ENCODE results near the gene GPR158.

The GPR158 gene

DNA sequence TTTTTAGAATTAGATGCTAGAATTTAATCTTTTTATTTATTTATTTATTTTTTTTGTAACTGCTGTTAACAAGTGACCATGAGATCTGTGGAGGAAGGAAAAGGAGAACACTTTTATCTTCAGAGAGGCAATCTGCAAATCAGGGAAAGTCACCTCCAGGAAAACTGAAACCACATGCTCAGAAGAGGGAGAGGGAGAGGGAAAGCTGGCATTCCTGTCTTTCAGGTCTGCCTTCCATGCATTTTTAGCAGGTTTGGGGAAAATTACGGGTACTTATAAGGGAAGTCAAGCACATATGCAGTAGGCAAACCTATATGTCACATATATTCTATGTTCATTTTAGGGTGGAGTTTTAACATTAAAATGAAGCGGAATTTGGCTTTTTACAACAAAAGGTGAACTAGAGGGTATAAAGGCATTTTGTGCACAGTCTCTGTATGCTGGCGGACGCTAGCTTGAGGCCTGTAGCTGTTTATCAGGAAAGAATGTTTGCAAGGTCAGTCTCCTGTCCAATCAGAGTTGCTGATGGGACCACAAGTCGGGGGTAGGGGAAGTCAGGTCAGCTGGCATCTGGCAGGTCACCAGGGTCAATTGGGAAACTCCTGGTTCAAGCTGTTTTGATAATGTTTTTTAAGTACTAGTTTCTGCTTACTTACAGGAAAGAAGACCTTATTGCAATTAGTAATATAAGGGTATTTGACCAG is 333.5 kb downstream of the GPR158 start:
- DNase-seq: no peak

DNA sequence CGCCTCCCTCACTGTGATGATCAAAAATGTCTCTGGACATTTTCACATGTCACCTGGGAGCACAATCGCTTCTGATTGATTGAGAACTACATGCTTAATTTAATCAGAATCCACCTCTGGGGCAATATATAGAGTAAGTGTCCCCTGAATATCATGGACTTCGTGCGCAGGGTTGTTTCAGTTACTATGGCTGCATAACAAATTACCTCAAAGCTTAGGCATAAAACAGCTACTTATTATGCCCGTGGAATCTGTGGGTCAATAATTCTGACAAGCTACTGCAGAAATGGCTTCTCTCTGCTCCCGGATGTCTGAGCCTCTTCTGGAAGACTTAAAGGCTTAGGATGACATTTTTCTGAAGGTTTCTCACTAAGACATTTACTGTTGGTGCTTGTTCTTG is 334.4 kb downstream of the GPR158 start:
- no peak for DNase-seq

DNA sequence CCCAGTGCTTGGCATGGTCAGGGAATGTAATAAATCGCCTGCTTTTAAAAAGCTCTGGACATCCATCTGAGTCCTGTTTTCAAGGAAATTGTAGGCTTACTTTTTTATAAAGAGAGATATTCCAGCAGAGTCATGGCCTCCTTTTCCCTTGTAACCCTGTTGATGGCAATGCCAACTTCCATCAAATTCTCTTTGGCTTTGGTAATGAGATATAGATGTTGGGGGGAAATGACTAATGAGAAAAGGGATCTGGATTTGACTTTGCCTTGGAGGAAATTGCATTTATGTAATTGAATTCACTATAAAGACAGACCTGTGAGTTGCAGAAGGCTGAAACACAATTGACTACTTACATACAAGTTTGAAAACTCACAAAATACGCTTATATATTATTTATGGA is 347.5 kb downstream of the GPR158 start:
- DNase-seq: no peak

GRCh38 chr10:25522946-25523608 is 348.3 kb downstream of the GPR158 start:
- no peak for DNase-seq

- no peak for DNase-seq
Observed at GRCh38 chr10:25530306-25530705, 355.5 kb downstream of the GPR158 start.

DNA sequence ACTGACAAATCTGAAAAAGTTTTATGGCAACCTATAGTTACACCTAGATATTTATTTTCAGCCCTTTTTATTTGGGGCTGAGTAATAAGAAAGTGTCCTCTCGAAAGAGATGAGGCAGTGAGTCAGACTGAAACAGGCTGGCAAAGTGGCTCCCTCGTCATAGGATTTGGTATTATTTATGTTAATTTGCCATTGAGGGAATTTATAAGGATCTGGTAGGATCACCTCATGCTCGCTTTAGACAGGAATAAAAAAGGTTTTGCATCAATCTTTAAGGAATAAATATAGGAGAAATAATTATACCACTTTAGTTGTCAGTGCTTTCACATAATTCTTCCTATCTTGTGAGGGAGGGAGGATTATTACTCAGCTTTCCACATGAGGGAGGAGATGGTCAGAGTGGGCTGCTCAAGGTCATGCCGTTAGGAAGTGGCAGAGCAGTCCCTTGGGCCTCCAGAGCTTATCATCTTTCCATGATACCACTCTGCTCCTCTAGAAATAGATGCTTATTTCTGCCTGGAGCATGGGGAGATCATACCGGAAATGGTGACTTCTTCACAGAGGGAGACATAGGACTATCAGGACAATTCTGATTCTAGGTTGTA is 356.8 kb downstream of the GPR158 start:
- no peak for DNase-seq

DNA sequence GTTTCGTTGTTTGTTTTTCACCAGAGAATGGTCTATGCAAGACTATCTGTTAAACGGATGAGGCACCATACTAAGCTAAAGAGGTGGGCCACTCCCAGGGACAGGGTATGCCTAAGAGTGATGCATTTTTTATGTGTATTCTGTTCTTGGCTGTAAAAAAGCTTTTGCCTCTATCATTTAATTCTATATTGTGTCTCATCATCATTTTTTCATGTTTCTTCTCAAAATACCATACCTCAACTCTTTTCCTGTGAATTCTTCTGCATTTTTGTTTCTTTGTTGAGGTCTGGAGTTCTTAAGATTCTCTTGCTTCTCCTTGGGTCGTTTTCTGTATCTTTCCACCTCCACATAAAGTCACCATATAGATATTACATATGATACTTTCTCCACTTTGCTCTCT is 357.4 kb downstream of the GPR158 start:
- DNase-seq: no peak

DNA sequence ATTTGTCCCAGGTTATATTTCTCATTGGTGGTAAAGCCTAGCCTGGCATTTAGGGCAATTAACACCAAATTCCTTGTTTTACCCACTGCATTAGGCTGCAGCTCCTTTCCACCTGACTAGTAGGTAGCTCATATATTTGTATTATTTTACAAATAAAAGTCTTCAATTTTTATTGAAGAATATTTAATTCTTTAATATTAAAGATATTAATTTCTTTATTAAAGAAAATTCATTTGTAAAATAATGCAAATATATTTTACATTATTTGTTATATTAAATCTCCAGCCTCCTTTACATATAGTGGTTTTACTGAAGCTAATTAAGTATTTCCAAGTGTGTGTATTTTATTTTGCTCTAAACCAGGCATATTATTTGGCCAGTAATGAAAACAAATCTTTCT is 361.2 kb downstream of the GPR158 start:
- DNase-seq: no peak

DNA sequence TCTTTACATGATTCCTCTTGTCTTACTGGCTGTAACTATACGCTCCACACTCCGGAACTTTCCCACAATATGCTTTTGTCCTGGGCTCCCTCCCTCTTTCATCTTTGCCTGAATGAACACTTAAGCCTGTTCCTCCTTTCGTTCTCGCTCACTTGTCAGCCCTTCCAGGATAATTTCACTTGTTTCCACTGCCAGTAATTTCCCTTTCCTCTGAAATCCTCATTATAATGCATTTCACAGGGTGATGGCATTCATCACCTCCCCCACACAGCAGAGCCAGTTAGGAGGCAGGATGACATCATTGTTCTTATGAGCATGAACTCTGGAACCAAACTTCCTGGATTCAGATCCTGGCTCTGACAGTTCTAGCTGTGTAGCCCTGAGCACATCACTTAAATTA is 372.6 kb downstream of the GPR158 start:
- DNase-seq: no peak

GRCh38 chr10:25552283-25552919 is 377.6 kb downstream of the GPR158 start:
- DNase-seq: no peak

- DNase-seq: no peak
Observed at GRCh38 chr10:25555865-25556264, 381.1 kb downstream of the GPR158 start.

DNA sequence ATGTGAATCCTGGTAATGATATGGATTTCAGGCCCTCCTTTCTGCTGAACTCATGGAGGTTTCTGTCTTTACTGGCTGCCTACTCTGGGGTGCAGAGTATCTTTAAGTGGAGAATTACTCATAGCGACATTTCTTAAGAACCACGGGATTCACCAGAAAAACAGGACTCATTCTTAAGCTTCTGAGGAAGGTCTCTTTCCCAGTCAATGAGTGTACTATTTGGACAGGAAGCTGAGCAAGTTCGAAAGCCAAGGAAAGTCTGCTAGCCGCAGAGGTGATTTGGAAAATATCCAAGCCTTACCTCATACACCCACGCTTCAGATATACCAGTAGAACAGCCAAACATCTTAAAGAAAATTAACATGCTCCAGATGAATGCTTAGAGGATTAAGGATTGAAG is 381.7 kb downstream of the GPR158 start:
- no peak for DNase-seq

GRCh38 chr10:25557136-25557535 is 382.3 kb downstream of the GPR158 start:
- no peak for DNase-seq

GRCh38 chr10:25561758-25562157 is 387.0 kb downstream of the GPR158 start:
- no peak for DNase-seq

GRCh38 chr10:25562547-25562946 is 387.7 kb downstream of the GPR158 start:
- no peak for DNase-seq

DNA sequence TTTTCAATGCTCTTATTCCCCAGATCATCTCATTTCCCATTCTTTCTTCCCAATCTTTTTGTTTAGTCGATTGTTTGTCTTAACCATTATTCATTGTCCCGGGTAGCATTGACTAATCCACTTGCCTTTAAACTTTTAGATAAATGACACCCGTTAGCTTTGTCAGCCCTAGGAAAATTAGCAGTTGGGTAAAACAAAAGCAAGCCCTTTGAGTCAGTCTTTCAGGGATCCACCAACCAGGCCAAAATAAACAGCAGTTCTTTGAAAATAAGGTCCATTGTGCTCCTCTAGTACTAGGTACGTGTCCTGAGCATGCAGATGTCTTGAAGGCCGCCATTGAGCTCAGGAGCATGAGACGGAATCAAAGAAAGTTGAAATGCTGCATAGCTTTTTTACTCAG is 389.6 kb downstream of the GPR158 start:
- DNase-seq: no peak

- DNase-seq: no peak
Observed at GRCh38 chr10:25565570-25565969, 390.8 kb downstream of the GPR158 start.

DNA sequence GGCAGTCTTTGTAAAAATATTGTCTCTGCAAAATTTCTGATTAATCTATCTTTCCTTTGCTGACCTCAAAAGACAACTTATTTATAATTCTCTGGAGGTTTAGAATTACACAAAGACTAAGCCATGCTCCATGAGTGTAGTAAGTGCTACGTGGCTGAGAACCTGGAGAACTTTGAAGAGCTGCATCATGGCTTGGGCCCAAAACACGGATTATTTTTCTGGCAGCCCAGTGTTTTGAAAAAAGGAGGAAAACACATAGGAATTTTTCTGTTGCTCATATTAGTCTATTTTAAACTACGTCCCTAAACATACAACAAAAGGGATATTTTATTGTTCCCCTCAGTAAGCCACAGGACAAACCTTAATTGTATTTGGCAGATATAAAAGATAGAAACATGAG is 398.5 kb downstream of the GPR158 start:
- no peak for DNase-seq

- no peak for DNase-seq
Observed at GRCh38 chr10:25575343-25575742, 400.5 kb downstream of the GPR158 start.

GRCh38 chr10:25578061-25578460 is 403.3 kb downstream of the GPR158 start:
- DNase-seq: no peak

GRCh38 chr10:25582961-25583360 is 408.2 kb downstream of the GPR158 start:
- no peak for DNase-seq

- no peak for DNase-seq
Observed at GRCh38 chr10:25600651-25601050, 425.9 kb downstream of the GPR158 start.

- no peak for DNase-seq
Observed at GRCh38 chr10:25604591-25604990, 429.8 kb downstream of the GPR158 start.

DNA sequence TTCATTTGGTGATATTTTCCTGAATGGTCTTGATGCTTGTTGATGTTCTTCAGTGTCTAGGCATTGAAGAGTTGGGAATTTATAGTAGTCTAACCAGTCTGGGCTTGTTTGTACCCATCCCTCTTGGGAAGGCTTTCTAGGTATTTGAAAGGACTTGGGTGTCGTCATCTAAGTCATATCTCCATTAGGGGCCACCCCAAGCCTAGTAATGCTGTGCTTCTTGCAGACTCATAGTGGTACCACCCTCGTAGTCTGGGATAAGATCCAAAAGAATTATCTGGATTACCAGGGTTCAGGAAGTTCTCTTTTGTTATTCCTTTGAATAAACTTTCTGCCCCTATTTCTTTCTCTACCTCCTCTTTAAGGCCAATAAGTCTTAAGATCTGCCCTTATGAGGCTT is 439.9 kb downstream of the GPR158 start:
- DNase-seq: no peak

All from NCI-H1417 (cell line).